Fibroblast of lung (primary cell): ENCODE results near the gene RPS25.

ENCODE experiments used
- EZH2 ChIP-seq: IDR thresholded peaks from 2 replicates; pipeline ENCODE4 v1.5.1; 2012; ENCODE audit warnings: low read length, control low read depth, mild to moderate bottlenecking; ENCODE audit errors: missing control alignments
- TF ChIP-seq, protein P1 (sequence below), 2 donors: IDR thresholded peaks in 1 of 2; conservative IDR thresholded peaks in 1 of 2; 1 replicate in 1 of 2; 2 replicates in 1 of 2; pipeline ENCODE4 v1.5.1; 2011 to 2012; ENCODE audit warnings: low read length in 2 of 2, control low read depth in 1 of 2, inconsistent platforms in 1 of 2, low read depth in 1 of 2, mild to moderate bottlenecking in 1 of 2

DNA sequence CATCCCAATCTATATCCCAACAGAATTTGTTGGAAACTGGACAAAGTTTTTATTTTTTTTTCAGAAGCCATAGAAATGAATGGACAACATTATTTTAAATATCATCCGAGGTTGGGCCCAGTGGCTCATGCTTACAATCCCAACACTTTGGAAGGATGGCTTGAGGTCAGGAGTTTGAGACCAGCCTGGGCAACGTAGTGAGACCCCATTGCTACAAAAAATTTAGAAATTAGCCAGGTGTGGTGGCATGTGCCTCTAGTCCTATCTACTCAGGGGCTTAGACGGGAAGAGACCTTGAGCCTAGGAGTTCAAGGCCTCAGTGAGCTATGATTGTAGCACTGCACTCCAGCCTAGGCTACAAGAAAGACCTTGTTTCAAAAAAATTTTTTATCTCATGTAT lies 16.7 kb upstream of the RPS25 start:
- TF ChIP-seq, protein P1, sequence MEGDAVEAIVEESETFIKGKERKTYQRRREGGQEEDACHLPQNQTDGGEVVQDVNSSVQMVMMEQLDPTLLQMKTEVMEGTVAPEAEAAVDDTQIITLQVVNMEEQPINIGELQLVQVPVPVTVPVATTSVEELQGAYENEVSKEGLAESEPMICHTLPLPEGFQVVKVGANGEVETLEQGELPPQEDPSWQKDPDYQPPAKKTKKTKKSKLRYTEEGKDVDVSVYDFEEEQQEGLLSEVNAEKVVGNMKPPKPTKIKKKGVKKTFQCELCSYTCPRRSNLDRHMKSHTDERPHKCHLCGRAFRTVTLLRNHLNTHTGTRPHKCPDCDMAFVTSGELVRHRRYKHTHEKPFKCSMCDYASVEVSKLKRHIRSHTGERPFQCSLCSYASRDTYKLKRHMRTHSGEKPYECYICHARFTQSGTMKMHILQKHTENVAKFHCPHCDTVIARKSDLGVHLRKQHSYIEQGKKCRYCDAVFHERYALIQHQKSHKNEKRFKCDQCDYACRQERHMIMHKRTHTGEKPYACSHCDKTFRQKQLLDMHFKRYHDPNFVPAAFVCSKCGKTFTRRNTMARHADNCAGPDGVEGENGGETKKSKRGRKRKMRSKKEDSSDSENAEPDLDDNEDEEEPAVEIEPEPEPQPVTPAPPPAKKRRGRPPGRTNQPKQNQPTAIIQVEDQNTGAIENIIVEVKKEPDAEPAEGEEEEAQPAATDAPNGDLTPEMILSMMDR (conservative IDR thresholded peaks at IDR 0.05 in 1 of 2, IDR thresholded peaks at IDR 0.05 in 1 of 2; ENCODE audit: low read depth in 1 of 2, low read length in 2 of 2), result no peak
- no peak for TF ChIP-seq EZH2
